Psoas muscle (tissue), 8 donors: Measurements from ENCODE around the gene CCR9. TPM values are rescaled to one million over a fixed set of nuclear protein-coding genes. Genes with fewer than 3 reads are reported as not detected.

Experiments used
- ATAC-seq, 4 donors: fragments of 200-7000 bp; cut with Tn5 transposase; one replicate each; pipeline ENCODE4 v1.9.1; 2020; ENCODE audit warnings: moderate library complexity in 3 of 4, mild to moderate bottlenecking in 2 of 4
- DNase-seq, 2 donors: peaks; one replicate each; pipeline ENCODE4 v3.0.0-alpha.2; 2020
- H3K27ac ChIP-seq: fragments of 200-600 bp; one replicate; pipeline ENCODE4 v1.8.0; 2022
- H3K27me3 ChIP-seq, 3 donors: fragments of 200-600 bp in 1 of 3; one replicate each; pipeline versions ENCODE4 v1.6.1 to v1.8.0; 2013 to 2022; ENCODE audit warnings: low read length in 2 of 3, mild to moderate bottlenecking in 2 of 3, moderate library complexity in 1 of 3; ENCODE audit not compliant: insufficient read depth in 3 of 3
- H3K36me3 ChIP-seq, 2 donors: fragments of 200-600 bp in 1 of 2; one replicate each; pipeline versions ENCODE4 v1.6.1 to v1.8.0; 2013 to 2022; ENCODE audit warnings: low read depth in 1 of 2, mild to moderate bottlenecking in 1 of 2, moderate library complexity in 1 of 2; ENCODE audit not compliant: insufficient read depth in 1 of 2
- H3K4me1 ChIP-seq: fragments of 200-600 bp; one replicate; pipeline ENCODE4 v1.8.0; 2022
- H3K4me3 ChIP-seq: fragments of 200-600 bp; one replicate; pipeline ENCODE4 v1.8.0; 2022; ENCODE audit warnings: mild to moderate bottlenecking
- H3K9me3 ChIP-seq: fragments of 200-600 bp; one replicate; pipeline ENCODE4 v1.8.0; 2022
- WGBS, 3 donors: extraction: QIAGEN DNeasy Blood & Tissue Kit; methylation state at CpG; one replicate each; pipeline versions ENCODE4 v1.1.6 to v1.1.7; 2013; 5-methylcytosine and 5-hydroxymethylcytosine counted together
- intact Hi-C, 2 donors: fragments of 100-400 bp; cut with DNase I; formaldehyde crosslinking; loops; one replicate each; pipeline versions ENCODE4 v1.11.0 to v1.14.2; 2022
- polyA plus RNA-seq, 3 donors: library from polyadenylated mRNA; stranded (reverse); fragments of 200-250 nt; gene quantifications; one replicate each; pipeline ENCODE4 v1.2.3, GENCODE V29; 2013
- total RNA-seq, 4 donors: library from RNA; stranded (reverse); fragmentation: NEBNext Ultra II Directional in 2 of 4; extraction: Animal tissue kit (Norgen Biotek cat#: 25700) in 2 of 4; gene quantifications; one replicate each; pipeline versions ENCODE4 v1.2.1 to v1.2.4, GENCODE V29; 2021 to 2023
- TF ChIP-seq, protein P1 (sequence below): fragments of 200-600 bp; IDR thresholded peaks from one replicate; pipeline ENCODE4 v1.8.0; 2022; ENCODE audit warnings: antibody characterized with exemption
- donor health status: healthy with polysubstance abuse.
- donor health status: DM: no; HTN: no; CAD: no; lungs with moderate emphysema.
- donor health status: Bipolar disorder and iron deficiency.
- donor health status: healthy.
- donor health status: DM: yes; HTN: yes; CAD: no.
- donor health status: DM: no; HTN: no; CAD: no.
- donor health status: DM: no; HTN: no; CAD: no.
- donor health status: DM: yes; HTN: yes; CAD: no.

The CCR9 gene
- total and polyA plus RNA-seq, 7 donors, result 0.03 TPM; not detected in 6

DNA sequence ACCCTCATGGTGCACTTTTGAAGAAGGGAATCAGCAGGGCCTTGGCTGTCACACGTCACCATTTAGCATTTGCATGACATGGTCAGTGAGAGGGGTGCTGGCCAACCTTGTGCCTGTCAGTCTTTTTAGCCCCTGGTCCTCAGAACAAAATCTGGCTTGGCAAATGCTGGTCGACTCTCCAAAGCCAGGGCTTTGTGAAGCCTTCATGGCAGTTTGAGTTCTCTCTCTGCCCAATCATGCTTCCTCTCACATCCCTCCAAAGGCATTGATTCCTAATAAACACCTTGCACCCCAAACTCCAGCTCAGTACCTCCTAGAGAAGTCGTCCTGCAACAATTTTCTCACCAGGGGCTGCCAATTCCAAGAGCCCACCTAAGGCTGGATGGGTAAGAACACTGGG, 19.4 kb downstream of the CCR9 start:
- no peaks in the 10 kb centered on the region for H3K27me3 ChIP-seq
- intact Hi-C loops, result loop anchor here (5.0 kb wide), 1 partner anchor 143 kb away; no protein-coding TSS in a partner anchor
- peaks cover 7% of the 10 kb centered on the region for H3K4me1 ChIP-seq
- H3K27ac ChIP-seq, result no peak overlapping the region
- H3K36me3 ChIP-seq, result peaks cover 4 to 23% of the 10 kb centered on the region in 2 donors
- TF ChIP-seq, protein P1, sequence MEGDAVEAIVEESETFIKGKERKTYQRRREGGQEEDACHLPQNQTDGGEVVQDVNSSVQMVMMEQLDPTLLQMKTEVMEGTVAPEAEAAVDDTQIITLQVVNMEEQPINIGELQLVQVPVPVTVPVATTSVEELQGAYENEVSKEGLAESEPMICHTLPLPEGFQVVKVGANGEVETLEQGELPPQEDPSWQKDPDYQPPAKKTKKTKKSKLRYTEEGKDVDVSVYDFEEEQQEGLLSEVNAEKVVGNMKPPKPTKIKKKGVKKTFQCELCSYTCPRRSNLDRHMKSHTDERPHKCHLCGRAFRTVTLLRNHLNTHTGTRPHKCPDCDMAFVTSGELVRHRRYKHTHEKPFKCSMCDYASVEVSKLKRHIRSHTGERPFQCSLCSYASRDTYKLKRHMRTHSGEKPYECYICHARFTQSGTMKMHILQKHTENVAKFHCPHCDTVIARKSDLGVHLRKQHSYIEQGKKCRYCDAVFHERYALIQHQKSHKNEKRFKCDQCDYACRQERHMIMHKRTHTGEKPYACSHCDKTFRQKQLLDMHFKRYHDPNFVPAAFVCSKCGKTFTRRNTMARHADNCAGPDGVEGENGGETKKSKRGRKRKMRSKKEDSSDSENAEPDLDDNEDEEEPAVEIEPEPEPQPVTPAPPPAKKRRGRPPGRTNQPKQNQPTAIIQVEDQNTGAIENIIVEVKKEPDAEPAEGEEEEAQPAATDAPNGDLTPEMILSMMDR, result no peak
- H3K4me3 ChIP-seq, result no peak overlapping the region
- no peak for DNase-seq
- WGBS, 3 donors, result 81 to 86% (median 82%) methylated on average over 3 of the region's 3 CpGs
- H3K9me3 ChIP-seq, result no peaks in the 10 kb centered on the region
- ATAC-seq, result no peak

DNA sequence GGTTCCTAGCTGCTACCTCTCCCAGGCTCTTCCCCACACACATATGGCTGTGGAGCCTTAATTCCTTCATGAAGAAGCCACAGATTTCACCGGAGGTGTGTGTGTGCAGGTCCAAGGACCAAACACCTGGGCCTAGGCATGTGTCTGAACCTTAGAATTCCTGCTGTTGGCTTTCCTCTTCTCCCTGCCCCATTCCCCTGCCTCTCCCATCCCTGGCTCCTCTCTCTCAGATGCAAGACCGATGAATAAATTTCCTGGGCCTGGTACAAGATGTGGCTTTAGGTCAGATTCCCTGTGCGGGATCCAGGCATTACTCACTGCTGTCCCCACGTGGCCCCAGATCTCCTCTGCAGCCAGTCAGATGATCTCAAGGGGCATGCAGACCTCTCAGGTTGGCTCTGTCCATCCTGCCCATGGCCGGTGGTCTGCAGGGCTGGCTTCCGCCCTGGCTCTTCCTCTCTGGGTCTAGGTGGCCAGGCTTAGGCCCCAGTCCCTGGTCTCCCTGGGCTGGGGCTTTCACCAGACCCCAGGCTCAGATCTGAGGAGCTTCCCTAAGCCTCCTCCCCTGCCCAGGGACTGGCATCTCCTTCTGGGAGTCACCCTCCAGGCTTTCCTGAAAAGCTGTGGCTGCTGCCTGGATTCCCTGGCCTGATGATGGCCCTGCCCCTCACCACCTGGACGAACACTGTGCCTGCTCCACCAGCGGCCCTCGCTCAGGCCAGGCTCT, 20.5 kb downstream of the CCR9 start:
- intact Hi-C loops, result loop anchor here (5.0 kb wide), 1 partner anchor 145 kb away; no protein-coding TSS in a partner anchor
- TF ChIP-seq, protein P1, result peak; percentile 34
- Histone ChIP-seq H3K27me3 (no peaks in the 10 kb centered on the region), H3K36me3 (peaks cover 4 to 23% of the 10 kb centered on the region in 2 donors), H3K27ac (peak overlapping the region; percentile 24), H3K9me3 (no peaks in the 10 kb centered on the region), H3K4me3 (no peak overlapping the region), H3K4me1 (peaks cover 7% of the 10 kb centered on the region)
- WGBS, 3 donors, result 44 to 54% (median 48%) methylated on average over 9 of the region's 9 CpGs
- peak; percentile 43 to 64 for DNase-seq
- ATAC-seq, result peak; percentile 87 to 94 (median 92)

DNA sequence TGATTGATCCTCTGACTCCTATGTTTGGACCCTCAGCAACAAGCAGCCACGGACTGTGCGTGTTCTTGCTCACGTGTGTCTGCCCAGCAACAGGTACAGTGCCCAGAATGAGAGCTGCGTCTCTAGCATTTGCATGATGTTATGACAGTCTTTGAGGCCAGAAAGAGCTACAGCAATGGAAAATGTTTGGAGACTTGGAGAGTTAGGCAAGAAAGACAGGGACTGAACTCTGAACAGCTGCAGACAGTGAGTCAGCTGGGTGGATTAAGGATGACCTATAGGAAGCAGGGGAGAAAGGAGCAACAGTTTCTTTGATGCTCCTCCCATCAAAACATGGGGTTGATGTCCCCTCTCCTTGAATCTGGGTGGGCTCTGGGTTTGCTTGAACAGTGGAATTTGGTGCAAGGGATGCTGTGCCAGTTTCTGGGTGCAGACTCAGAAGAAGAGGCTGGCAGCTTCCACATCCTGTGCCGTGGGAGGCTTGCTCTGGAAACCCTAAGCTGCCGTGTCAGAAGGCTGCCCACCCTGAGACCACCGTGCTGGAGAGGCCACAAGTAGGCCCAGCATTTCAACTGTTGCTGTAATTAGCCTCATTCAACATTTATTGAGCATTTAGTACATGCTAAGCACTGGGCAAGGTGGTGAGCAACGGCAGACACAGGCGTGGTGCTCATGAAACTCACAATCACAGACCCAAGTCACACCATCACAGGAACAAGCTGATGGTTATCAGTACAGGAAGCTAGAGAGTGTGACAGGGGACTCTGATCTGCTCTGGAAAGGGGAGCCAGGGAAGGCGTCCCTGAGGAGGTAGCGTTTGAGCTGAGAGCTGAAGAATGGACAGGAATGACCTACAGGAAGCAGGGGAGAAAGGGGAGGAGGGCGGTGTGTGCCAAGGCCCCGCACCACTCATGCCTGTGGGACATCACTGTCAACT, 21.7 kb downstream of the CCR9 start:
- no peaks in the 10 kb centered on the region for H3K9me3 ChIP-seq
- intact Hi-C loops, result loop anchor here (5.0 kb wide), 1 partner anchor 146 kb away; no protein-coding TSS in a partner anchor
- ATAC-seq (peak; percentile 67 to 80 (median 78)), DNase-seq (no peak)
- TF ChIP-seq, protein P1, result no peak
- peaks cover 0 to 21% of the 10 kb centered on the region in 2 donors for H3K36me3 ChIP-seq
- H3K4me3 ChIP-seq, result no peak overlapping the region
- H3K4me1 ChIP-seq, result peaks cover 7% of the 10 kb centered on the region
- WGBS, 3 donors, result 65 to 68% (median 67%) methylated on average over 13 of the region's 13 CpGs
- H3K27me3 ChIP-seq, result no peaks in the 10 kb centered on the region
- no peak overlapping the region for H3K27ac ChIP-seq

DNA sequence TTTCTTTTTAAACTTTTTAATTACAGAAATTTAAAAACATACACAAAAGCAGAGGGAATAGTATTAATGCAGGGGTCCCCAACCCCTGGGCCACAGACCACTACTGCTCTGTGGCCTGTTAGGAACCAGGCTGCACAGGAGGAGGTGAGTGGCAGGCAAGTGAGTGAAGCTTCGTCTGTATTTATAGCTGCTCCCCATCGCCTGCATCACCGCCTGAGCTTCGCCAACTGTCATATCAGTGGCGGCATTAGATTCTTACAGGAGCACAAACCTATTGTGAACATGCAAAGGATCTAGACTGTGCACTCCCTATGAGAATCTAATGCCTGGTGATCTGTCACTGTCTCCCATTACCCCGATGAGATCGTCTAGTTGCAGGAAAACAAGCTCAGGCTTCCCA, 22.4 kb downstream of the CCR9 start:
- peaks cover 0 to 14% of the 10 kb centered on the region in 2 donors for H3K36me3 ChIP-seq
- H3K4me1 ChIP-seq, result peaks cover 7% of the 10 kb centered on the region
- DNase-seq (no peak), ATAC-seq (no peak)
- H3K4me3 ChIP-seq, result no peak overlapping the region
- H3K27ac ChIP-seq, result no peak overlapping the region
- intact Hi-C loops, result loop anchor here (5.0 kb wide), 1 partner anchor 146 kb away; no protein-coding TSS in a partner anchor
- no peaks in the 10 kb centered on the region for H3K9me3 ChIP-seq
- WGBS, 3 donors, result 84 to 92% (median 92%) methylated on average over 7 of the region's 7 CpGs
- TF ChIP-seq, protein P1, result no peak
- H3K27me3 ChIP-seq, result no peaks in the 10 kb centered on the region
